SIG-M5 treated with dmso at 0.1 percent for 504 hours (cell line): ENCODE results near the gene TOR1AIP2.

Source experiments
- DNase-seq: peaks from one replicate; lab custom pipeline; 2025; ENCODE audit not compliant: unreplicated experiment; lab: John Stamatoyannopoulos, UW

The TOR1AIP2 gene

DNA sequence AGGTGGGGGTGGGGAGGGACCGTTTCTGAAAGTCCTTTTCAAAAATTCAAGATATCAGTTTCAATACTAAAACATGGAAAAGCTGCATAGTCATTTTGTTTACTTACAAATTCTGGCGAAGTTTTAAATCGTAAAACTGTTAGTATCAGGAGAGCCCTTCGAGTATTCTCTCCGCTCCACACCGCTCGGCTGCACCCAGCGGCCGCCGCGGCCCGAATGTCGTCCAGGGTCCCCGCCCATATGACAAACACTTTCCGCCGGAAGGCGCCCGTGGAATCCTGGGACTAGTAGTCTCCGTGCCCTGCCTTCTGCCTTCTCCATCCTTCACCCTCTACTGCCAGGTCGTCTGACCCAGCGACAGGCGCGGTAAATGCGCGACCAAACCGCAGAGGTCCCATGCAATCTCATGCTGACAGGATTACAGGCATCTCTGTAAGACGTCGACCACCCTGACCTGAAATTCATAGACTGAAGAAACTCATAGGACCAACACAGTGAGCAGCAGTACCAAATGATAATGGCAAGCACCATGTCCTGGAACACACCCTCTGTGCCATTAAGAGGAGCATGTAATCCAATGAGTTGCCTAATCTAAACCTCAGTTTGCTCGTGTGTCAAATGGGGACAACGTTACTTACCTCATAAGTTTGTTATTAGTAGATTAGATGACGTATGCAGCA lies at the start of gene TOR1AIP2:
TOR1AIP2 (minus strand) TSS at position 218 of the 680 bp plus-strand sequence. CDS start 25,138 bp downstream, outside the sequence.
- peak; percentile 97 for DNase-seq

- DNase-seq = no peak
These were observed 49.2 kb upstream of the TOR1AIP2 start for GRCh38 chr1:179926850-179927205.

- peak; percentile 70 for DNase-seq
These were observed 48.6 kb upstream of the TOR1AIP2 start for GRCh38 chr1:179925922-179926849.

- DNase-seq = no peak
These were observed 47.7 kb upstream of the TOR1AIP2 start for GRCh38 chr1:179925302-179925701.

DNA sequence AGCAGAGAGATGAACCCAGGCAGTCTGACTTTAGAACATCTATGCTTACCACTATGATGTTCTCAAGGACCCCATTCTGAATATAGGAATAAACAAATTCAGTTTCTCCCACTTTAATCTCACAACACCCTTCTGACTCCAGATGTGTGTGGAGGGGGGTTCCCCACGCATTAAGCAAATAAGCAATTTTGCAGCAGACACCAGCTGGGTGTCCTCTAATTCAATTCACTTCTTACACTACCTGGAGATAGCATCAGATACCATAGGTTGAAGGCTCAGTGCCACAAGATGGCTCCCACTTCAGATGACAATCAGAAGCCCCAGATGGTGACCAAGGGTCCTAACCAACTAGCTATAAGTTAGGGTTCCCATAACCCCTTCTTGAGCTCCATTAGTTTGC lies 46.7 kb upstream of the TOR1AIP2 start:
- DNase-seq = no peak

- peak; percentile 48 for DNase-seq
These were observed 45.4 kb upstream of the TOR1AIP2 start for GRCh38 chr1:179923029-179923428.

DNA sequence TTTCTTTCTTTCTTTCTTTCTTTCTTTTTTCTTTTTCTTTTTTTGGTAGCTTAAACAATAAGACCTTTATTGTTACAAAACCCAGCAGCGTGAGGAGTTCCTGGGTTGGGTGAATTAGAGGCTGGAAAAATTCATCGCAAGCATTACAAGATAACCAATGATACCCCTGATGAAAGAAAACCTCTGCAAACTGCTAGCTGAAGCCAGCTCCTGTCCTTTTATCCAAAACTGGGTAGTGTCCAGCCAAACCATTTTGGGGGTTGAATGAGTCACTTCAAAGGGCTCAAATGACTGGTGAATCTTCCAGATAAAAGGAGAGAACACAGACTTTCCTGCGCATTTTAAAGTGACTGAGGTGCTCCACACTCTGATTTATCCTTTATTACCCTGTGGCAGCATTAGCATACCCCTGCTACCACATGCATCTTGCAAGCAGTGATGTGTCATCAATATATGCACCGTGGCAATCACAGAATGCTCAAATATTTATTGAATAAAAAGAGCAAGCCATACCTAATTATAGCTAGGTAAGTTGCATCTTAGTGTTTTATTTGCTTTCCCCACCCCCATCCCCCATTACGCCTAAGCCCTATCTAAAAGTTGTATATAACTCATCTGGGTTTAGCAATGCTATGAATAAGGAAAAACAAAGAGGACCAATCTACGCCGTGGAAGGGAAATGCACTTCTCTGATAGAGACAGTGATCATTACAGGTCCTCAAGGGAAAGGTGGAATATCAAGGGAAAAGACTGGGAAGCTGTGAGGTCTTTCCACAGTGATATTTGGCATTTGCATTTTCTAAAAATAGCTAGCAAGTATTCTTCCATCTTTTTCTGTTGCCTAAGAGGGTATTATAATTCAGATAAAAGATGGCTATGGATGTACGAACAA lies 44.6 kb upstream of the TOR1AIP2 start:
- DNase-seq = no peak

DNA sequence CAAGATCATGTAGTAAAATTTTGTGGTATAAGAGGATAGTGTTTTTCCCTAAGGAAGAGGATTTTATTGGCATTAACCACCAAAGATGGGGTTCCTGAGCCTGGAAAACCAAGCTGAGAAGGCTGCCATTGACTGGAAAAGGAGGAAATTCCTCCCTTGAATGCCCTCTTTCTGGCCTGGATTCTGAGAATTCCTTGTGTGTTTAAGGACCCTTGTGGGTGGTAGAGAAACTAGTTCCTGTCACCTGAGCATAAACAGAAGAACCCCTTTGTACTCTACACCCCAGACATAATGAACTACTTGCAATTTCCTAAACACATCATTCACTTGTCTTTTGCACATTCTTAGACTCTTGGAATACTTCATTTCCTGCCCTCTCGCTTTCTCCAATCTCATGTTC lies 43.9 kb upstream of the TOR1AIP2 start:
- DNase-seq = no peak

DNA sequence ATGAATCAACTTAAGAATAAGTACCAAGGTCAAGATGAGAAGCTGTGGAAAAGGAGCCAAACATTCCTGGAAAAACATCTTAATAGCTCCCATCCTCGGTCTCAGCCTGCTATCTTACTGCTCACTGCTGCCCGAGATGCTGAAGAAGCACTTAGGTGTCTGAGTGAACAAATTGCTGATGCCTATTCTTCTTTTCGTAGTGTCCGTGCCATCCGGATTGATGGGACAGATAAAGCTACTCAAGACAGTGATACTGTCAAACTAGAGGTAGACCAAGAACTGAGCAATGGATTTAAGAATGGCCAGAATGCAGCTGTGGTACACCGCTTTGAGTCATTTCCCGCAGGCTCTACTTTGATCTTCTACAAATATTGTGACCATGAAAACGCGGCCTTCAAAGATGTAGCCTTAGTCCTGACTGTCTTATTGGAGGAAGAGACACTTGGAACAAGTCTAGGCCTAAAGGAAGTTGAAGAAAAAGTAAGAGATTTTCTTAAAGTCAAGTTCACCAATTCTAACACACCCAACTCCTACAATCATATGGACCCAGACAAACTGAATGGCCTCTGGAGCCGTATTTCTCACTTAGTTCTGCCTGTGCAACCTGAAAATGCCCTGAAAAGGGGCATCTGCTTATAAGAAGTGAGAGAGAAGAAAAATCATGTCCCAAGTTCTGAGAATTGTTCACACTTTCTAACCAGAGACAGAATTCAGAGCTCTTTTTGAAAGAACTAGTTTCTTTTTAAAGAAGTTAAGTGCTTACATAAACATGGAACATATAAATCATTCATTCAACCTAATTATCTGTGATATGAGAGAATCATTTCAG lies 40.2 kb upstream of the TOR1AIP2 start:
- DNase-seq = no peak

DNA sequence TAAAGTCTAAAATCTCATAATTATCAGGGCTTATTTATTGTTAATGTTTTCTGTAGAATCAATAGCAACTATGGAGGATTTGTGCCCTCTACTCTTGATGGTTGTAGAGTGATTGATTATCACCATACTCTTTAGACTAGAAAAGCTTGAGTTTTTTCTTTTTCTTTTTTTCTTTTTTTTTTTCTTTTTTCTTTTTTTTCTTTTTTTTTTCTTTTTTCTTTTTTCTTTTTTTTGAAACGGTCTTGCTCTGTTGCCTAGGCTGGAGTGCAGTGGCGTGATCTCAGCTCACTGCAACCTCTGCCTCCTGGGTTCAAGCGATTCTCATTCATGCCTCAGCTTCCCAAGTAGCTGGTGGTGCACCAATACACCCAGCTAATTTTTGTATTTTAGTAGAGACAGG lies 34.2 kb upstream of the TOR1AIP2 start:
- DNase-seq = no peak

DNA sequence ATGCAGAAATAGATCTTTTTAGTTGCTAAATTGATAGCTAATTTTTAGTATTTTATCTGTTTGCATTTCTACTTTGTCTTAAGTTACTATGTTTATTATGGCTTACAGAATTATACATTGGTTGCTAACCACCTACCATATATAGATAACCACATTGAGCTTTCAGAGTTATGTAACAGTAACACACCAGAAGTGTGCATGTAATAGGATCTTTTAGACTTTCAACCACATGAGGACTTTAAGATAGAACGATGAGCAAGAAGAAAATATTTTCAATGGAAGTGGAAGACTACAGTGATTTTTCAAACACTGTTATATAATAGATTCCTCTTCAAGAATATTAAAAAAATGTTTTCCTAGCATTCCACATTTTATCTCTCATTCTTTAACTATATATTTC lies 33.3 kb upstream of the TOR1AIP2 start:
- peak; percentile 59 for DNase-seq

GRCh38 chr1:179889589-179889988 lies 12.0 kb upstream of the TOR1AIP2 start:
- no peak for DNase-seq

DNA sequence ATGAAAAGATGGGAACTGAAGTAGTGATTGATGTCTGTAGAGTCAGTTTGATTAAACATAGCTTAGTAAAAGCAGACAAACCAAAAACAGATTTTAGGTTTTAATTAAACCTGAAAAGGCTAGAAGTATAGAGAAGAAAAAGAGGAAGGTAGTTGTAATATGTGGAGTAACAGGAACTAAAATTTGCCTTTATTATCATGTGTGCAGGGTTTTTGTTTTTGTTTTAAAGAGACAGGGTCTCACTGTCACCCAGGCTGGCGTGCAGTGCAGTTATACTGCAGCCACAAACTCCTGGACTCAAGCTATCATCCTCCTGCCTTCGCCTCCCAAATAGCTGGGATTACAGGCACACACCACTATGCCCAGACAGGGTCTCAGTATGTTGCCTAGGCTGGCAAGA lies 10.5 kb upstream of the TOR1AIP2 start:
- peak; percentile 71 for DNase-seq

GRCh38 chr1:179883745-179884138 lies 6.1 kb upstream of the TOR1AIP2 start:
- DNase-seq = no peak

GRCh38 chr1:179883040-179883744 lies 5.6 kb upstream of the TOR1AIP2 start:
- DNase-seq = peak; percentile 85

DNA sequence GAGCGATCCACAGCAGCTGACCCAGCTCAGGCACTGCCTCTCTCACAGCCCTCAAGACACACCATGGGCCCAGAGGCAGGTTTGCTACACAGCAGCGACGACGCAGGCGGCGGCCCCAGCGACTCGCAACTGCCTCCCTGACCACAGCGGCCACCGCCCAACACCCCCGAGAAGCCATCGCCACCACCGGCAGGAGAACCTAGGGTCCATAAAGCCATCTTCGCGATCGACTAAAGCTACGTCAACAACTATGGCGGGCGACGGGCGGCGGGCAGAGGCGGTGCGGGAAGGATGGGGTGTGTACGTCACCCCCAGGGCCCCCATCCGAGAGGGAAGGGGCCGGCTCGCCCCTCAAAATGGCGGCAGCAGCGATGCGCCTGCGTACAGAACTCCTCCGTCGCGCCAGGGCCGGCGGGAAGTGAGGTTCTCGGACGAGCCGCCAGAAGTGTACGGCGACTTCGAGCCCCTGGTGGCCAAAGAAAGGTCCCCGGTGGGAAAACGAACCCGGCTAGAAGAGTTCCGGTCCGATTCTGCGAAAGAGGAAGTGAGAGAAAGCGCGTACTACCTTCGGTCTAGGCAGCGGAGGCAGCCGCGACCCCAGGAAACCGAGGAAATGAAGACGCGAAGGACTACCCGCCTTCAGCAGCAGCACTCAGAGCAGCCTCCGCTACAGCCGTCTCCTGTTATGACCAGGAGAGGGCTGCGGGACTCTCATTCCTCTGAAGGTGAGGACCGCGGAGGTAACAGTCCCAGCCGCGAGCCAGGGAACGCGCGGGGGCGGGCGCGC lies 4.8 kb upstream of the TOR1AIP2 start, which contains the start of gene TOR1AIP1:
TOR1AIP1 (plus strand) TSS at position 33 of the 787 bp plus-strand sequence; CDS start at position 251, 218 bp downstream.
- DNase-seq = peak; percentile 99

GRCh38 chr1:179881642-179882252 lies 4.1 kb upstream of the TOR1AIP2 start:
- DNase-seq = peak; percentile 87

DNA sequence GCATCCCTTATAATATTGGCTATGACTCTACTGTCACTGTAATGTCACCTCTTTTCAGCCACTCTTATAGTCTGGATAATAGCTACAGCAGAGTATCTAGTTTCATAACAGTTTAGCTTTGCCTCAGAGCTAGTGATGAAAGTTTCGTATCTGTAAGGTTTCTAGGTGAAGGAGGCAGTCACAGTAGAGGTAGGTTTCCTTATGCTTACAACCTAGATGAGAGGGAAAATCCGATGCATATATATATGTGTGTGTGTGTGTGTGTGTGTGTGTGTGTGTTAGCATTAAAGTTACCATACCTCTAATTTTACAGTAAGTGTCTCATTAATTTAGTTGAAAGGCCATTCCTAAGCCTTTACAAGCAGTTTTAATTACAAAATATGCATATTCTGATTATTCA lies 2.2 kb upstream of the TOR1AIP2 start:
- DNase-seq = no peak
